ENCODE data around the gene ABHD17A.

ABHD17A gene

DNA sequence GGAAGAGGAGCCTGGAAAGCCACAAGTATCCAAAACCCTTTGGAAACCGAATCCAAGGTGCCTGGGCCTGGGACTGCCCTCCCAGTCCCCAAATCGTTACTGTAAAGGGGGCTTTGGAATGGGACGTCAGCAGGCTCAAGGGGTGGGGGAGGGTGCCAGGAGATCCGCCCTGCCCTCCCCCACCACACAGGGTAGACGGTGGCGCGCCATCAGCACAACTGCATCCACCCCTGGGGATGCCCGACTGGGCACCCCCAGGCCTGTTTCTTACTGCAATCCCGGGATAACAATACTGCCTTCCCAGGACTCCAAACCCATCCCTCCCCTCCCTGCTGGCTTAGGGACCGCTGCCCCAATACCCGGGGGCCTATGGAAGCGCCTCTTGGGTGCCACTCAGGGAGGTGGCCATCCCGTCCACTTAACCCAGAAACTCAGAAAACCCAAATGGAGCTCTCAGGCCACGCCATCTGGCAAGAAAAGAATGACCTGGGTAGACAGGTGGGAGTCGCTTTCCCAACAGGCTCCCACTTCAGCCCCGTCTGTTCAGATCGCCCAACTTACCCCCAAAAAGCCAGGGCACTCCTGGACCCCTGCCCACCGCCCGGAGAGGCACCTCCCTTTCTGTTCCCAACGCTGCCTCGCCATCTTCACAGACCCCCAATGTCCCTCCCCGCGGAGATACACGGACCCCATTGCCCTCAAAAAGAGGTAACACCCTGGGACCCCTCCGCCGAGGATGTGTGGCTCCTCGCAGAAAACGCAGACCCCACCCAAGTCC lies 24.3 kb downstream of the ABHD17A start:
- peak overlapping the region; percentile 80 for H3K4me3 ChIP-seq (ENCODE audit: low read length)
- peak overlapping the region; percentile 83 for H3K4me2 ChIP-seq (ENCODE audit: low read length)
- TF ChIP-seq, protein P1, sequence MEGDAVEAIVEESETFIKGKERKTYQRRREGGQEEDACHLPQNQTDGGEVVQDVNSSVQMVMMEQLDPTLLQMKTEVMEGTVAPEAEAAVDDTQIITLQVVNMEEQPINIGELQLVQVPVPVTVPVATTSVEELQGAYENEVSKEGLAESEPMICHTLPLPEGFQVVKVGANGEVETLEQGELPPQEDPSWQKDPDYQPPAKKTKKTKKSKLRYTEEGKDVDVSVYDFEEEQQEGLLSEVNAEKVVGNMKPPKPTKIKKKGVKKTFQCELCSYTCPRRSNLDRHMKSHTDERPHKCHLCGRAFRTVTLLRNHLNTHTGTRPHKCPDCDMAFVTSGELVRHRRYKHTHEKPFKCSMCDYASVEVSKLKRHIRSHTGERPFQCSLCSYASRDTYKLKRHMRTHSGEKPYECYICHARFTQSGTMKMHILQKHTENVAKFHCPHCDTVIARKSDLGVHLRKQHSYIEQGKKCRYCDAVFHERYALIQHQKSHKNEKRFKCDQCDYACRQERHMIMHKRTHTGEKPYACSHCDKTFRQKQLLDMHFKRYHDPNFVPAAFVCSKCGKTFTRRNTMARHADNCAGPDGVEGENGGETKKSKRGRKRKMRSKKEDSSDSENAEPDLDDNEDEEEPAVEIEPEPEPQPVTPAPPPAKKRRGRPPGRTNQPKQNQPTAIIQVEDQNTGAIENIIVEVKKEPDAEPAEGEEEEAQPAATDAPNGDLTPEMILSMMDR (IDR thresholded peaks at IDR 0.05; ENCODE audit: low read depth, low read length, poor library complexity, severe bottlenecking), result no peak
- no peak for TF ChIP-seq EZH2phosphoT487 (IDR thresholded peaks at IDR 0.05; ENCODE audit: borderline replicate concordance, low read length)
- H3K4me1 ChIP-seq (ENCODE audit: control insufficient read depth, low read length), result peaks cover 71% of the 10 kb centered on the region
- H3K79me2 ChIP-seq (ENCODE audit: control insufficient read depth, low read length), result peaks cover 77% of the 10 kb centered on the region
- H3K27me3 ChIP-seq (ENCODE audit: control insufficient read depth, low read length), result no peaks in the 10 kb centered on the region
- 0 out of 2 replicates have a peak, but pooled peaks cover 4% of the 10 kb centered on the region for H4K20me1 ChIP-seq (ENCODE audit: control insufficient read depth, insufficient read depth, low read depth, low read length)
- no peak overlapping the region for H3K27ac ChIP-seq (ENCODE audit: low read depth, low read length)
- H3K36me3 ChIP-seq (ENCODE audit: control insufficient read depth, low read length), result peaks cover 8% of the 10 kb centered on the region; the same call in 1 of the 2 replicates
- H3F3A ChIP-seq (ENCODE audit: control insufficient read depth, insufficient read depth), result peaks cover 13% of the 10 kb centered on the region
- no peaks in the 10 kb centered on the region for H3K9me2 ChIP-seq (replicated peaks; ENCODE audit: control insufficient read depth, low read length)
- no peaks in the 10 kb centered on the region for H3K9me3 ChIP-seq (ENCODE audit: control insufficient read depth, insufficient read depth, low read length)

DNA sequence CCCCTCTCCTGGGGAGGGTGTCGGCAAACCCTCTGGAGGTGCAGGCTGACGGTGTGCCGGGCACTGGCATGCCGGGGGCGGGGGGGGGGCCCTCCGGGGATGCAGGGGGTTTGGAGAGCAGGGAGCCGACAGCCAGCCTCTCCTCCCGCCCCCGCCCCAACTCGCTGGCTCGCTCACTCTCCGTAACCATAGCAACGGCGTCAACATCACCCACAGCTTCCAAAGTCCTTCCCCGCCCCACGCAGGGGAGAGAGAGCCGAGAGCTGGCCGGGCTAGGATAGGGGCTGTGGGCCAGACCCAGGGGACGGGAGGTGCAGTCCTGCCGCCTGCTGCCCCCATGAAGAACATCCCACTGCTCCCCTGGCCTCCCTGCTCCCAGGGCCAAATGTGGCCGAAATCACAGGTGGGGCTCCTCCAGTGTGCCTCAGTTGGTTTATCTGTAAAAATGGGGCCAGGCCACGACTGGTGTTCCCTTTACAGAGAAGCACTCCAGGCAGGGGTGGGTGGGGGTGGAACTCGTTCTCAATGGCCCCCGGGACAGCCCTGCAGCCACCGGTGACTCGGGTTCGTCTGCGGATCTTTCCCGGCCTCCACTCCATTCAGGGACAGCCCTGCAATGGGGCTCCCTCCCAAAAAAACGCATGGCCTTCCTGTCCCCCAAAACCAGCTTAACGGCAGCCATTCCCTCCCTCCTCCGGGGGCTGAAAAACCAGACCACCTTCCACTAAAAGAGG lies 25.1 kb downstream of the ABHD17A start:
- no peaks in the 10 kb centered on the region for H3K9me2 ChIP-seq (replicated peaks; ENCODE audit: control insufficient read depth, low read length)
- H3K27me3 ChIP-seq (ENCODE audit: control insufficient read depth, low read length), result no peaks in the 10 kb centered on the region
- H3K36me3 ChIP-seq (ENCODE audit: control insufficient read depth, low read length), result peaks cover 3% of the 10 kb centered on the region; the same call in 1 of the 2 replicates
- H3K4me1 ChIP-seq (ENCODE audit: control insufficient read depth, low read length), result peaks cover 76% of the 10 kb centered on the region
- H4K20me1 ChIP-seq (ENCODE audit: control insufficient read depth, insufficient read depth, low read depth, low read length), result 0 out of 2 replicates have a peak, but pooled peaks cover 10% of the 10 kb centered on the region
- H3F3A ChIP-seq (ENCODE audit: control insufficient read depth, insufficient read depth), result peaks cover 18% of the 10 kb centered on the region
- H3K79me2 ChIP-seq (ENCODE audit: control insufficient read depth, low read length), result peaks cover 78% of the 10 kb centered on the region
- H3K4me3 ChIP-seq (ENCODE audit: low read length), result peak overlapping the region; percentile 34; the same call in 1 of the 2 replicates
- TF ChIP-seq, protein P1 (IDR thresholded peaks at IDR 0.05; ENCODE audit: low read depth, low read length, poor library complexity, severe bottlenecking), result no peak
- no peak for TF ChIP-seq EZH2phosphoT487 (IDR thresholded peaks at IDR 0.05; ENCODE audit: borderline replicate concordance, low read length)
- H3K4me2 ChIP-seq (ENCODE audit: low read length), result peak overlapping the region; percentile 83
- H3K9me3 ChIP-seq (ENCODE audit: control insufficient read depth, insufficient read depth, low read length), result no peaks in the 10 kb centered on the region
- no peak overlapping the region for H3K27ac ChIP-seq (ENCODE audit: low read depth, low read length)

GRCh38 chr19:1859331-1859781 lies 25.9 kb downstream of the ABHD17A start:
- peaks cover 2% of the 10 kb centered on the region; the same call in 1 of the 2 replicates for H3K36me3 ChIP-seq (ENCODE audit: control insufficient read depth, low read length)
- H3K4me1 ChIP-seq (ENCODE audit: control insufficient read depth, low read length), result peaks cover 78% of the 10 kb centered on the region
- H3K9me2 ChIP-seq (replicated peaks; ENCODE audit: control insufficient read depth, low read length), result no peaks in the 10 kb centered on the region
- peaks cover 18% of the 10 kb centered on the region for H3F3A ChIP-seq (ENCODE audit: control insufficient read depth, insufficient read depth)
- H4K20me1 ChIP-seq (ENCODE audit: control insufficient read depth, insufficient read depth, low read depth, low read length), result 0 out of 2 replicates have a peak, but pooled peaks cover 10% of the 10 kb centered on the region
- peak overlapping the region; percentile 83 for H3K4me2 ChIP-seq (ENCODE audit: low read length)
- no peak overlapping the region for H3K27ac ChIP-seq (ENCODE audit: low read depth, low read length)
- no peaks in the 10 kb centered on the region for H3K27me3 ChIP-seq (ENCODE audit: control insufficient read depth, low read length)
- peaks cover 83% of the 10 kb centered on the region for H3K79me2 ChIP-seq (ENCODE audit: control insufficient read depth, low read length)
- H3K9me3 ChIP-seq (ENCODE audit: control insufficient read depth, insufficient read depth, low read length), result no peaks in the 10 kb centered on the region
- TF ChIP-seq EZH2phosphoT487 (IDR thresholded peaks at IDR 0.05; ENCODE audit: borderline replicate concordance, low read length), result no peak
- TF ChIP-seq, protein P1 (IDR thresholded peaks at IDR 0.05; ENCODE audit: low read depth, low read length, poor library complexity, severe bottlenecking), result no peak
- H3K4me3 ChIP-seq (ENCODE audit: low read length), result no peak overlapping the region

All from DOHH2 (cell line).